ENCODE measurements around the gene MUC2.

DNA sequence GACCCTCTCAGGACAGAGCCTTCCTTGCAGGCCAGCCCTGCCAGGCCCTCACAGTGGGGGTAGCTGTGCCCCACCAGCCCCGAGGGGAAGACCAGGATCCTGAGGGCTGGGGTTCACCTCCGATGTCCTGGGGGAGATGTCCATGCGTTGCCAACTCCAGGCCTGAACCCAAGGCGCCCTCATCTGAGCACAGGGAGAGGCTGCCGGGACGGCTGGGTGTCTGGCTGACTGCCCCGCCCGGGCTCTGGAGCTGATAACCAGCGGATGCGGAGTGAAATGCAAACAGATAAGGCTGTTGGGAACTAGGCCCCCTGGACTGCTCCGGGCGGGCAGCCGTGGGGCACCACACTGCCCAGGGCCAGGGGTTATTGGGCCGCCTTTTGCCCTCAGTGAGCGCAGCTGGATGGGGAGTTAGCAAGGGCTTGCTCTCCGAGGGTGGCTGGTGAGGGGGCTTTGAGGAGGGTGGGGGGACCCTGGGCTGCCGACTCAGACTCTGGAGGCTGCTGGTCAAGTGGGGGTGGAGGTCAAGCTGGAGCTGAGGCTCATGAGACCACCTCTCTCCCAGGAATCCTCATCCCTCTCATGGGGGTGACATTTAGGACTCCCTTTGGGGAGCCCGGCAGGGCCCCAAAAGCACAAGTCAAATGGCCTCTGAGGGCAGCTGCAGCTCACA lies 32.6 kb upstream of the MUC2 start:
- TF ChIP-seq, protein P1, sequence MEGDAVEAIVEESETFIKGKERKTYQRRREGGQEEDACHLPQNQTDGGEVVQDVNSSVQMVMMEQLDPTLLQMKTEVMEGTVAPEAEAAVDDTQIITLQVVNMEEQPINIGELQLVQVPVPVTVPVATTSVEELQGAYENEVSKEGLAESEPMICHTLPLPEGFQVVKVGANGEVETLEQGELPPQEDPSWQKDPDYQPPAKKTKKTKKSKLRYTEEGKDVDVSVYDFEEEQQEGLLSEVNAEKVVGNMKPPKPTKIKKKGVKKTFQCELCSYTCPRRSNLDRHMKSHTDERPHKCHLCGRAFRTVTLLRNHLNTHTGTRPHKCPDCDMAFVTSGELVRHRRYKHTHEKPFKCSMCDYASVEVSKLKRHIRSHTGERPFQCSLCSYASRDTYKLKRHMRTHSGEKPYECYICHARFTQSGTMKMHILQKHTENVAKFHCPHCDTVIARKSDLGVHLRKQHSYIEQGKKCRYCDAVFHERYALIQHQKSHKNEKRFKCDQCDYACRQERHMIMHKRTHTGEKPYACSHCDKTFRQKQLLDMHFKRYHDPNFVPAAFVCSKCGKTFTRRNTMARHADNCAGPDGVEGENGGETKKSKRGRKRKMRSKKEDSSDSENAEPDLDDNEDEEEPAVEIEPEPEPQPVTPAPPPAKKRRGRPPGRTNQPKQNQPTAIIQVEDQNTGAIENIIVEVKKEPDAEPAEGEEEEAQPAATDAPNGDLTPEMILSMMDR (IDR thresholded peaks at IDR 0.05) = no peak
- TF ChIP-seq EZH2 (IDR thresholded peaks at IDR 0.05; ENCODE audit: borderline replicate concordance, insufficient read depth, low read depth, low read length, poor library complexity, severe bottlenecking) = no peak
